ENCODE measurements around the gene DZIP3.

DNA sequence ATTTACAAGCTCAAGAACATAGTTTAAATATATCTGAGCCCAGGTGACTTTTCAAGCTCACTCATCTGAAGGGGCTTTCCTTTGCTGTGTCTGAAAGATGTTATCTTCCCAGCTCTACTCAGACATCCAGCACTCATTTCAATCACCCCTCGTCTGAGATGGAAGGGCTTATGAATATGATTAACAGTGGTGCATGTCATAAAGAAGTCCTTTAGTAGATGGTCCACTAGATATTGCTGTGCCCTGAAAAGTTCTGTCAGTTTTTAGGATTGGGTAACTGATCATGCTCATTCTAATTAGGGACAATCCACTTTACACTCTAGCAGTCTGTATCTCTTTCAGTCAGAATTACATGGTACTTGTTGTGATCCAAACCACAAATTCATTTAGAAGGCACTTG is 139.4 kb downstream of the DZIP3 start:
- TF ChIP-seq, protein P1, sequence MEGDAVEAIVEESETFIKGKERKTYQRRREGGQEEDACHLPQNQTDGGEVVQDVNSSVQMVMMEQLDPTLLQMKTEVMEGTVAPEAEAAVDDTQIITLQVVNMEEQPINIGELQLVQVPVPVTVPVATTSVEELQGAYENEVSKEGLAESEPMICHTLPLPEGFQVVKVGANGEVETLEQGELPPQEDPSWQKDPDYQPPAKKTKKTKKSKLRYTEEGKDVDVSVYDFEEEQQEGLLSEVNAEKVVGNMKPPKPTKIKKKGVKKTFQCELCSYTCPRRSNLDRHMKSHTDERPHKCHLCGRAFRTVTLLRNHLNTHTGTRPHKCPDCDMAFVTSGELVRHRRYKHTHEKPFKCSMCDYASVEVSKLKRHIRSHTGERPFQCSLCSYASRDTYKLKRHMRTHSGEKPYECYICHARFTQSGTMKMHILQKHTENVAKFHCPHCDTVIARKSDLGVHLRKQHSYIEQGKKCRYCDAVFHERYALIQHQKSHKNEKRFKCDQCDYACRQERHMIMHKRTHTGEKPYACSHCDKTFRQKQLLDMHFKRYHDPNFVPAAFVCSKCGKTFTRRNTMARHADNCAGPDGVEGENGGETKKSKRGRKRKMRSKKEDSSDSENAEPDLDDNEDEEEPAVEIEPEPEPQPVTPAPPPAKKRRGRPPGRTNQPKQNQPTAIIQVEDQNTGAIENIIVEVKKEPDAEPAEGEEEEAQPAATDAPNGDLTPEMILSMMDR (IDR thresholded peaks at IDR 0.05; ENCODE audit: low read depth, low read length), result no peak
- TF ChIP-seq EZH2phosphoT487 (IDR thresholded peaks at IDR 0.05; ENCODE audit: low read depth), result no peak

All from OCI-LY3 (cell line).